Muscle layer of colon (tissue), 2 donors: Measurements from ENCODE around the gene LRRC53.

ENCODE experiments used
- H3K27ac ChIP-seq: one replicate; pipeline ENCODE4 v1.7.0; 2013; ENCODE audit warnings: low read depth, mild to moderate bottlenecking, low read length, moderate library complexity
- H3K27me3 ChIP-seq, 2 donors: one replicate each; pipeline ENCODE4 v1.7.0; 2013; ENCODE audit warnings: low read length in 2 of 2, mild to moderate bottlenecking in 2 of 2; ENCODE audit not compliant: insufficient read depth in 2 of 2, control insufficient read depth in 1 of 2
- H3K36me3 ChIP-seq: one replicate; pipeline ENCODE4 v1.7.0; 2013; ENCODE audit warnings: mild to moderate bottlenecking, low read length; ENCODE audit not compliant: insufficient read depth
- H3K4me1 ChIP-seq: one replicate; pipeline ENCODE4 v1.7.0; 2013; ENCODE audit warnings: mild to moderate bottlenecking, low read length; ENCODE audit not compliant: insufficient read depth
- H3K4me3 ChIP-seq, 2 donors: one replicate each; pipeline ENCODE4 v1.7.0; 2013; ENCODE audit warnings: low read length in 2 of 2, low read depth in 1 of 2, mild to moderate bottlenecking in 1 of 2, moderate library complexity in 1 of 2
- H3K9ac ChIP-seq: one replicate; pipeline ENCODE4 v1.7.0; 2013; ENCODE audit warnings: low read length
- H3K9me3 ChIP-seq: one replicate; pipeline ENCODE4 v1.7.0; 2013; ENCODE audit warnings: mild to moderate bottlenecking, low read length
- donor health status: abdominal sarcoma.
- donor health status: Adenocarcinoma of cecum.

The LRRC53 gene

GRCh38 chr1:74427681-74428080, 84.7 kb downstream of the LRRC53 start:
- H3K27ac ChIP-seq, result no peak overlapping the region
- peaks cover 14% of the 10 kb centered on the region for H3K4me1 ChIP-seq
- H3K4me3 ChIP-seq, result no peak overlapping the region
- H3K9me3 ChIP-seq, result no peaks in the 10 kb centered on the region
- H3K36me3 ChIP-seq, result no peaks in the 10 kb centered on the region
- no peak overlapping the region for H3K9ac ChIP-seq
- no peaks in the 10 kb centered on the region for H3K27me3 ChIP-seq

- H3K27ac ChIP-seq, result no peak overlapping the region
- peaks cover 14% of the 10 kb centered on the region for H3K4me1 ChIP-seq
- H3K4me3 ChIP-seq, result no peak overlapping the region
- no peaks in the 10 kb centered on the region for H3K9me3 ChIP-seq
- no peaks in the 10 kb centered on the region for H3K27me3 ChIP-seq
- no peaks in the 10 kb centered on the region for H3K36me3 ChIP-seq
- H3K9ac ChIP-seq, result no peak overlapping the region
Observed at GRCh38 chr1:74426208-74426937, 86.0 kb downstream of the LRRC53 start.

GRCh38 chr1:74425676-74426075, 86.7 kb downstream of the LRRC53 start:
- Histone ChIP-seq H3K9ac (no peak overlapping the region), H3K36me3 (no peaks in the 10 kb centered on the region), H3K4me1 (peaks cover 14% of the 10 kb centered on the region), H3K4me3 (no peak overlapping the region), H3K27me3 (no peaks in the 10 kb centered on the region), H3K27ac (no peak overlapping the region), H3K9me3 (no peaks in the 10 kb centered on the region)

DNA sequence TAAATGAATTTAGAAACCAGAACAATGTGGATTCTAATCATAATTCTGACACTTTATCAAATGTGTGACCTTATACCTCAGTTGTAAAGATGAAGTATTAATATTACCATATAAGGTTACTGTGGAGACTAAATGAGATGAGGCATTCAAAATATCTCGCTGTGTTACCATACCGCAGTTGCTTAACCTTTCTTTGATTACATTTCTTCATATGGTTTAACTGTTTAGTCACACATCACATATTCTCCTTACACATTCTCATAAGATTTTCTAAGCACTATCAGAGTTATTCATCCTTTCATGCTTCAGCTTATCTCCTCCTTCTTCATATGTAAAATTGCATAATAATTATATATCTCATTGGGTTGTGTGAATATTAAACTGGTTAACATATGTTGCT, 88.9 kb downstream of the LRRC53 start:
- Histone ChIP-seq H3K27ac (no peak overlapping the region), H3K27me3 (no peaks in the 10 kb centered on the region), H3K9me3 (no peaks in the 10 kb centered on the region), H3K9ac (no peak overlapping the region), H3K4me1 (peaks cover 14% of the 10 kb centered on the region), H3K4me3 (no peak overlapping the region), H3K36me3 (no peaks in the 10 kb centered on the region)

DNA sequence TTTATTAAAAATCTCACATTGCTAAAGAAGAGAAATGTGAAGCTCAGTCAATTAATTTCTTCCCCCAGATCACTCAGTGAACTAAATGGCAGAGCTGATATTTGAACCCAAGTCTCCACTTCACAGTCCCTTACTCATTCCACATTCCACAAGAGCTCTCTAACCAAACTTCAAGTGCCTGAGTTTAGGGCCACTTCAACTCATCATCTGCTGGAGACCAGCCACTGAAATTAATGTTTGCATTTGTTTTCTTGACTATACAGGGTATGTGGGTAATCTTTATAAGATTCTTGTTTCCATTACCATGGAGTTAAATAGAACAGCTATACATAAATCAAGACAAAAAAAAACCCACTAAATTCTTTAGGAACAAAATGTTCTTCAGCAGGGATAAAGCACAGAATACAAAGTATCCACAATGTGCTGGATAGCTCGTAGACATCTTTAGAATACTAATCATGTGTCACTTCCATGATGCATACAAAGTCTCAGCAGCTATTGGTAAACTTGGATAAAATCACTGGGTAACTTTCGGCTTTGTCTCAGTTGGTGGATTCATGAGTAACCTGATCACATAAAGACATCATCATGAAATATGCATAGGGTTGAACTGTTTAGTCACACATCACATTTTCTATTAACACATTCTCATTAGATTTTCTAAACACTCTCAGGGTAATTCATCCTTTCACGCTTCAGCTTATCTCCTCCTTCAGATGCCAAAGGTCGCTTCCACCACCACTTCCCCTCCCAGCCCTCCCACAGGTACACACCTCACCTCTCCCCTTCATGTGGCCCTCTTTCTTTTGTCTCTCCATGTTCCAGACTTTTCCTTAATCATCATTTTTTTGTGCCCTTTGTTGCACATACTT, 89.8 kb downstream of the LRRC53 start:
- Histone ChIP-seq H3K9me3 (no peaks in the 10 kb centered on the region), H3K27ac (no peak overlapping the region), H3K4me1 (peaks cover 14% of the 10 kb centered on the region)

DNA sequence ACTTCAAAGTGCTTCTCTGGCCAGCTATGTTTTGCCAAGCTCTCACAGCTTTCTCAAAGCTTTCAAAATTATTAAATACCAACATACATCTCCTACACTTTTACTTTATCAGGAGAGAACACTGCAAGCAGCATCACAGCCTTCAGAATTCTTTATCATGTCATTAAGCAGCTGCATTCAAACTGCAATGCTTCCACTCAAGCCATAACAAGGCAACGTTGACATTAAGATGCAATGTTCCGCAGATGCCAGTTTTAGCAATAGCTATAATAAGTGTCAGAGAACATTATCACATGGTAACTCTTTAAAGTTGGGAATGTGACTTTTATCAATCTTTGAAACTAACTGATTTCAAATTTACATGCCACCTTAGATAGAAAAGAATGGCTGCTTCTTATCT, 91.9 kb downstream of the LRRC53 start:
- no peak overlapping the region for H3K27ac ChIP-seq
- no peak overlapping the region for H3K4me3 ChIP-seq
- H3K4me1 ChIP-seq, result peaks cover 2% of the 10 kb centered on the region
- no peaks in the 10 kb centered on the region for H3K9me3 ChIP-seq
- no peaks in the 10 kb centered on the region for H3K36me3 ChIP-seq
- H3K9ac ChIP-seq, result no peak overlapping the region
- H3K27me3 ChIP-seq, result no peaks in the 10 kb centered on the region

More for the DNA sequence above, 89.8 kb downstream of the LRRC53 start:
- no peak overlapping the region for H3K9ac ChIP-seq
- H3K36me3 ChIP-seq, result no peaks in the 10 kb centered on the region
- H3K27me3 ChIP-seq, result no peaks in the 10 kb centered on the region
- H3K4me3 ChIP-seq, result no peak overlapping the region
